ENCODE measurements around the gene SAMD11. TPM values are rescaled to one million over a fixed set of nuclear protein-coding genes. Genes with fewer than 3 reads are reported as not detected.

SAMD11 gene
- total RNA-seq, 4 donors from 2014 or later, result 2.6 to 15.9 (median 11.5) TPM

GRCh38 chr1:959731-960362 is 36.1 kb downstream of the SAMD11 start:
- no peak for TF ChIP-seq POLR2A (IDR thresholded peaks at IDR 0.05)
- no peak for TF ChIP-seq CTCF (IDR thresholded peaks at IDR 0.05)
- TF ChIP-seq EP300 (IDR thresholded peaks at IDR 0.05), result no peak
- 9 to 12% methylated on average over 16 to 20 of the region's 57 CpGs for WGBS, 2 donors
- H3K27ac ChIP-seq, result peak overlapping the region in 1 of 4 donors; percentile 64

GRCh38 chr1:960363-961131 is 36.8 kb downstream of the SAMD11 start, which contains the start of gene KLHL17:
KLHL17 (plus strand) TSS chr1:960584; CDS start chr1:960694, 110 bp downstream.
- TF ChIP-seq EP300 (IDR thresholded peaks at IDR 0.05) (no peak), POLR2A (IDR thresholded peaks at IDR 0.05) (no peak), CTCF (IDR thresholded peaks at IDR 0.05) (no peak)
- DNase-seq (ENCODE audit: low spot score in 2 of 2), result peak; percentile 62 to 65
- H3K27ac ChIP-seq, result peak within 1 kb of the TSS in 1 of 4 donors; percentile 64

More at GRCh38 chr1:959731-960362, 36.1 kb downstream of the SAMD11 start:
- H3K4me3 ChIP-seq, result peak overlapping the region; percentile 48 to 100 (median 94)
- no peak for DNase-seq (ENCODE audit: low spot score in 2 of 2)
- H3K9me3 ChIP-seq, result no peaks in the 10 kb centered on the region
- H3K4me1 ChIP-seq, result peaks cover 8 to 48% (median 24%) of the 10 kb centered on the region in 4 donors
- H3K36me3 ChIP-seq, result peaks cover 0 to 47% (median under 1%) of the 10 kb centered on the region in 3 donors
- H3K27me3 ChIP-seq, result no peaks in the 10 kb centered on the region

GRCh38 chr1:961132-961669 is 37.5 kb downstream of the SAMD11 start:
- Histone ChIP-seq H3K4me3 (peak overlapping the region; percentile 48 to 100 (median 94)), H3K4me1 (peaks cover 8 to 52% (median 27%) of the 10 kb centered on the region in 4 donors), H3K27me3 (peaks cover 0 to 5% of the 10 kb centered on the region in 2 donors), H3K9me3 (no peaks in the 10 kb centered on the region), H3K36me3 (peaks cover 0 to 40% (median 0%) of the 10 kb centered on the region in 3 donors), H3K27ac (peak overlapping the region in 1 of 4 donors; percentile 64)
- no peak for TF ChIP-seq POLR2A (IDR thresholded peaks at IDR 0.05)
- no peak for TF ChIP-seq EP300 (IDR thresholded peaks at IDR 0.05)
- no peak for TF ChIP-seq CTCF (IDR thresholded peaks at IDR 0.05)
- 45 to 60% methylated on average over 1 to 28 of the region's 56 CpGs for WGBS, 2 donors
- no peak for DNase-seq (ENCODE audit: low spot score in 2 of 2)

More at GRCh38 chr1:960363-961131, 36.8 kb downstream of the SAMD11 start, which contains the start of gene KLHL17:
- H3K36me3 ChIP-seq, result peaks cover 0 to 46% (median 0%) of the 10 kb centered on the region in 3 donors
- H3K4me3 ChIP-seq, result peak within 1 kb of the TSS; percentile 48 to 100 (median 94)
- H3K4me1 ChIP-seq, result peaks cover 8 to 48% (median 24%) of the 10 kb centered on the region in 4 donors
- no peaks in the 10 kb centered on the region for H3K27me3 ChIP-seq
- WGBS, 2 donors, result 0 to 1% methylated on average over 21 to 48 of the region's 109 CpGs
- no peaks in the 10 kb centered on the region for H3K9me3 ChIP-seq

- no peak for TF ChIP-seq POLR2A (IDR thresholded peaks at IDR 0.05)
- no peak for TF ChIP-seq EP300 (IDR thresholded peaks at IDR 0.05)
- no peak for TF ChIP-seq CTCF (IDR thresholded peaks at IDR 0.05)
- peaks cover 1 to 50% (median 32%) of the 10 kb centered on the region in 4 donors for H3K4me1 ChIP-seq
- no peak overlapping the region for H3K27ac ChIP-seq
- H3K36me3 ChIP-seq, result peaks cover 0 to 30% (median 0%) of the 10 kb centered on the region in 3 donors
- 90 to 92% methylated on average over 44 to 57 of the region's 57 CpGs for WGBS, 2 donors
- no peak for DNase-seq (ENCODE audit: low spot score in 2 of 2)
- no peaks in the 10 kb centered on the region for H3K9me3 ChIP-seq
- peaks cover 0 to 15% of the 10 kb centered on the region in 2 donors for H3K27me3 ChIP-seq
- no peak overlapping the region for H3K4me3 ChIP-seq
These were observed 38.9 kb downstream of the SAMD11 start for GRCh38 chr1:962381-963300.
